Vagina (tissue), 2 donors: ENCODE results near the gene PRPF19.

ENCODE experiments used
- CTCF ChIP-seq, 3 experiments: fragments of 450-650 bp in 2 of 3; fragments of 200-600 bp in 1 of 3; sonication (generic) in 1 of 3; IDR thresholded peaks; one replicate each; pipeline ENCODE4 v1.5.1; 2017 to 2019; ENCODE audit warnings: antibody characterized with exemption in 3 of 3, mild to moderate bottlenecking in 2 of 3, moderate library complexity in 2 of 3
- POLR2A ChIP-seq, 2 donors: fragments of 450-650 bp; IDR thresholded peaks; one replicate each; pipeline ENCODE4 v1.6.1; 2017; ENCODE audit warnings: antibody characterized with exemption in 2 of 2, mild to moderate bottlenecking in 2 of 2, moderate library complexity in 2 of 2

- TF ChIP-seq CTCF (IDR thresholded peaks at IDR 0.05) = no peak
- TF ChIP-seq POLR2A (IDR thresholded peaks at IDR 0.05) = no peak
Observed at GRCh38 chr11:60869451-60869825, 36.9 kb downstream of the PRPF19 start.
